ENCODE data around the gene UGT1A8. TPM values are rescaled to one million over a fixed set of nuclear protein-coding genes. Genes with fewer than 3 reads are reported as not detected.

UGT1A8 gene
- total and polyA plus RNA-seq, 11 donors, result not detected

GRCh38 chr2:233780771-233781170 lies 163.3 kb downstream of the UGT1A8 start:
- intact Hi-C loops (cut with DNase I), result no loop called here
- TF ChIP-seq, protein P1, sequence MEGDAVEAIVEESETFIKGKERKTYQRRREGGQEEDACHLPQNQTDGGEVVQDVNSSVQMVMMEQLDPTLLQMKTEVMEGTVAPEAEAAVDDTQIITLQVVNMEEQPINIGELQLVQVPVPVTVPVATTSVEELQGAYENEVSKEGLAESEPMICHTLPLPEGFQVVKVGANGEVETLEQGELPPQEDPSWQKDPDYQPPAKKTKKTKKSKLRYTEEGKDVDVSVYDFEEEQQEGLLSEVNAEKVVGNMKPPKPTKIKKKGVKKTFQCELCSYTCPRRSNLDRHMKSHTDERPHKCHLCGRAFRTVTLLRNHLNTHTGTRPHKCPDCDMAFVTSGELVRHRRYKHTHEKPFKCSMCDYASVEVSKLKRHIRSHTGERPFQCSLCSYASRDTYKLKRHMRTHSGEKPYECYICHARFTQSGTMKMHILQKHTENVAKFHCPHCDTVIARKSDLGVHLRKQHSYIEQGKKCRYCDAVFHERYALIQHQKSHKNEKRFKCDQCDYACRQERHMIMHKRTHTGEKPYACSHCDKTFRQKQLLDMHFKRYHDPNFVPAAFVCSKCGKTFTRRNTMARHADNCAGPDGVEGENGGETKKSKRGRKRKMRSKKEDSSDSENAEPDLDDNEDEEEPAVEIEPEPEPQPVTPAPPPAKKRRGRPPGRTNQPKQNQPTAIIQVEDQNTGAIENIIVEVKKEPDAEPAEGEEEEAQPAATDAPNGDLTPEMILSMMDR (IDR thresholded peaks at IDR 0.05), result no peak
- TF ChIP-seq POLR2A (IDR thresholded peaks at IDR 0.05), result no peak
- H3K27ac ChIP-seq, result no peak overlapping the region

GRCh38 chr2:233789554-233789953 lies 172.1 kb downstream of the UGT1A8 start:
- peaks cover 0 to 4% (median 0%) of the 10 kb centered on the region in 9 donors for H3K27me3 ChIP-seq
- no peaks in the 10 kb centered on the region for H3K9me3 ChIP-seq
- 86 to 94% (median 93%) methylated on average over 3 to 7 of the region's 7 CpGs for WGBS, 4 donors
- intact Hi-C loops (cut with DNase I), result no loop called here
- no peaks in the 10 kb centered on the region for H3K36me3 ChIP-seq
- DNase-seq (no peak), ATAC-seq (no peak)
- H3K4me3 ChIP-seq, result no peak overlapping the region
- TF ChIP-seq, protein P1 (IDR thresholded peaks at IDR 0.05), result no peak
- no peak for TF ChIP-seq POLR2A (IDR thresholded peaks at IDR 0.05)
- H3K27ac ChIP-seq, result no peak overlapping the region
- H3K4me1 ChIP-seq, result no peaks in the 10 kb centered on the region

More at GRCh38 chr2:233780771-233781170, 163.3 kb downstream of the UGT1A8 start:
- 80 to 85% (median 85%) methylated on average over 4 of the region's 4 CpGs for WGBS, 4 donors
- no peaks in the 10 kb centered on the region for H3K36me3 ChIP-seq
- H3K4me1 ChIP-seq, result no peaks in the 10 kb centered on the region
- H3K27me3 ChIP-seq, result peaks cover 0 to 7% (median 0%) of the 10 kb centered on the region in 9 donors
- DNase-seq (no peak), ATAC-seq (no peak)
- H3K4me3 ChIP-seq, result no peak overlapping the region
- peaks cover 0 to 8% (median 0%) of the 10 kb centered on the region in 12 donors for H3K9me3 ChIP-seq

GRCh38 chr2:233791151-233791882 lies 173.9 kb downstream of the UGT1A8 start:
- ATAC-seq, result no peak
- intact Hi-C loops (cut with DNase I), result no loop called here

DNA sequence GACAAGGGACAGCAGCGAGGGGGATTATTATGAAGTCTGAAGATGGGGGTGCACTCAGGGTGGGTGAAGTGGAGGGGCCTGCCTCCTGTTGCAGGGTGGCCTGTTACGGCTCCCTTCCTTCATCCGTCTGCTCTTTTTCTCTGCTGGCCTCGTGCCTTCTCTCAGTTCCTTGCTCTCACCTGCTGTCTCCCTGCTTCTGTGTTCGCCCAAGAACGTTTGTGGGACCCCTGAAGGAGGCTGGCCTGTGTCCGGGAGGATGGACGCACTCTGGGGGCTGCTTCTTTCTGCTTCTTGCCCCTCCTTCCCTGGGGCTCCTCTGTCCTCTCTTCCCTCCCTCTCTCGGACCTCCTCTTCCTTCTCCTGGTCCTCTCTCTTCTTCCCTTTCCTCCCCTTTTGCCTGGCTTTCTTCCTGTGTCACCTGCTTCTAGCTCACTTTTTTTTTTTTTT lies 174.5 kb downstream of the UGT1A8 start:
- Histone ChIP-seq H3K9me3 (no peaks in the 10 kb centered on the region), H3K4me1 (no peaks in the 10 kb centered on the region), H3K36me3 (no peaks in the 10 kb centered on the region), H3K27me3 (no peaks in the 10 kb centered on the region), H3K4me3 (no peak overlapping the region), H3K27ac (no peak overlapping the region)
- 76 to 82% (median 80%) methylated on average over 9 of the region's 9 CpGs for WGBS, 4 donors
- TF ChIP-seq POLR2A (IDR thresholded peaks at IDR 0.05), result no peak
- TF ChIP-seq, protein P1 (IDR thresholded peaks at IDR 0.05), result no peak
- intact Hi-C loops (cut with DNase I), result no loop called here
- no peak for ATAC-seq
- DNase-seq, result no peak

More at GRCh38 chr2:233791151-233791882, 173.9 kb downstream of the UGT1A8 start:
- Histone ChIP-seq H3K27ac (no peak overlapping the region), H3K4me1 (no peaks in the 10 kb centered on the region), H3K9me3 (no peaks in the 10 kb centered on the region), H3K4me3 (no peak overlapping the region), H3K36me3 (no peaks in the 10 kb centered on the region), H3K27me3 (no peaks in the 10 kb centered on the region)
- TF ChIP-seq POLR2A (IDR thresholded peaks at IDR 0.05), result no peak
- TF ChIP-seq, protein P1 (IDR thresholded peaks at IDR 0.05), result no peak
- DNase-seq, result no peak
- WGBS, 4 donors, result 80 to 86% (median 83%) methylated on average over 18 of the region's 18 CpGs

Measured in heart left ventricle (tissue), 16 donors.